Right kidney (tissue), 1 donor: ENCODE measurements around the gene CTNNBL1.

Experiments
- DNase-seq: peaks from one replicate; pipeline ENCODE4 v3.0.0-alpha.2; 2016

Gene CTNNBL1

GRCh38 chr20:37901654-37902503, 208.0 kb downstream of the CTNNBL1 start:
- DNase-seq = peak; percentile 59

DNA sequence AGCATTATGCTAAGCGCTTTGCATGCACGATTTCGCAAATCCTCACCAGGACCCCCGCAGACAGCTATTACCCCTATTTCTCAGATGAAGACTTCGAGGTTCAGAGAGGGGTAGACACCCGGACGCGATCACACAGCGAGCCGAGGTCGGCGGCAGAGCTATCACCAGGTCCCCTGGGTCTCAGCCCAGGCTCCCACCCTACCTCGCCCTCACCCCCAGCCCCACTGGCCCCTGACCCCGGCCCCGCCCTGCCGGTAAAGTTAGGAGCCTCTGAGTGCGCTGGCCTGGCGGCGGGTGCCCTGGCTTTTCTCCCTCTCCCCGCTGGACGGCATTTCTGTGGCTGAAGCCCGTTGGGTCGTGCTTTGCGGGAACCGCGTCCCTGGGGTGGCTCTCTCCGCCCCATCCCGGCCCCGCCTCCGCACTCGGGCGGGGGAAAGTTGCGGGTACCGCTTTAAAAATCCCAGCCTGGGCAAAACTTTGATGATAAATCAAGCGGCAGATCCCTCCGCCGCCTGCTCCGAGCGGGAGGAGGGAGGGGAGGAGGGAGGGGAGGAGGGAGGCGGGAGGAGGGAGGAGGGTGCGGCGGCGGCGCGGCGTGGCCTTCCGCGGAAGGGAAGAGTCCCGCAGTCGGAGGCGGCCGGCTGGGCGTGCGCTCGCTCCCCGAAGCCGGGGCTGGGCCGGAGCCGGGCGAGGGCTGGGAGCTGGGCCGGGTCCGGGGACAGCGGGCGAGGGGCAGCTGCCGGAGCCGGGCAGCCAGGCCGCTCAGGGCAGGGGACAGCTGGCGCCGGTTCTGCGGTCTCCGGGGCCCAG, 208.9 kb downstream of the CTNNBL1 start, which contains the start of gene VSTM2L:
VSTM2L (plus strand) TSS at position 624 of the 810 bp plus-strand sequence. CDS start 224 bp downstream, outside the sequence.
- DNase-seq = no peak

- no peak for DNase-seq
These were observed 209.6 kb downstream of the CTNNBL1 start for GRCh38 chr20:37903317-37904007.

DNA sequence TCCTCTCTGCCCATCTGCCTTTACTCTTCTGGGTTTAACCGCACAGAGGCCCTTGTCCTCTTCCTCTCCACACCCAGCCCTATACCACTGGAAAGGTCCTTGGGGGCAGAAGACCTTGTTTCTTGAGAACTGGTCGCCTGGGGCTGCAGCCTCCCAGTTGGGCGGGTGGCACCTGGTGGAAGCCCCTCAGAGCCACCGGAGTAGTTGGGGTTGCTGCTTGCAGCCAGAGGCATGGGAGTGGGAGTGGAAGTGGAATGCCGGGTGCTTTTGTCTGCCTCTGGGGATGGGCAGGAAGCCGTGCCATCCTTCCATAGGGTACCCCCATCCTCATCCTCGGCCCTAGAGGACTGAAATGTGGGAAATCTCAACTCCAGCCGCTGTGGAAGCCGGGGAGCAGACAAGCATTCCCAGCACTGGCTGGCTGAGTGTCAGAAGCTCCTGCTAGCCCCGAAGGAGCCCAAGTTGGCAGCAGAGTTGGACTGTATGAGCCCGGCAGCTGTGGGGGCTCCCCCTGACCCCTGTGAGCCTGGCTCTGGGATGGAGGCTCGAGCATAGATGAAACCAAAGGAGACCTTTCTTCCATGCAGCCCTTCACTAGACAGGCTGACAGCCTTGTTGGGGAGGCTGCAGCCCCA, 210.3 kb downstream of the CTNNBL1 start:
- no peak for DNase-seq

DNA sequence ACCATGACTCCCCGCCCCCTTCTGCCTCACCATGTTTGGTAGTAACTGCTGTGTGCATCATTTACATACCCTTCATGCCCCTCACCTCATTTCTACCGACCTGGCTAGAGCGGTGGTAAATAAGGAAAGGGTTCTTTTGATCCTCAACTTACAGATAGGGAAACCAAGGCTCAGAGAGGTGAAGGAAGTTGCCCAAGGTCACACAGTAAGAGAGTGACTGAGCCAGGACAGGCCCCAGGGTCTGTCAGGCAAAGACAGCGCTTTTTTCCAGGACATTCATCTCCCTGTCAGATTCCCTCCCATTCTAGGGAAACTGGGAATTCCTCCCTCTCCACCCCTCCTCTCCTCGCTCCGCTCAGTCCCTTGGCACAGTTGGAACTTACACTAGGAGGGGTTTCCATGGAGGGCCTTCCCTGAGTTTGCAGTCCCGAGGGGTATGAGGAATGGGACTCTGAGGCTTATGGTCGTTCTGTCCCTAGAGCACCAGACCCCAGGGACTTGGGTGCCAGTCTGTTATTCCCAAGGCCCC, 211.1 kb downstream of the CTNNBL1 start:
- no peak for DNase-seq

GRCh38 chr20:37905671-37906613, 212.1 kb downstream of the CTNNBL1 start:
- no peak for DNase-seq

DNA sequence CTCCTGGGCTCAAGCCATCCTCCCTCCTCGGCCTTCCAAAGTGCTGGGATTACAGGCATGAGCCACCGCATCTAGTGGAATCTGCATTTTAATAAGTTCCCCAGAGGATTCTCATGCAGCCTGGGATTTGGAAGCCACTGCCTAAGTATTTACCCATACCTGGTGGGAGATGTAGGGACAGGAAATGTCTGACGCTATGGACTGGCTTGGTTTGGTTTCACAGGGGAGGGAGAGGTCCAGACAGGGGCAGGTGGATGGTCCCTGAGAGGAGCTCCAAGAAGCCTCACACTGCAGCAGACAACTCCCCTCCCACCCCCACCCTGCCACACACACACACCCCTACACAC, 213.5 kb downstream of the CTNNBL1 start:
- DNase-seq = no peak

GRCh38 chr20:37907677-37908401, 214.0 kb downstream of the CTNNBL1 start:
- no peak for DNase-seq

- DNase-seq = no peak
These were observed 217.4 kb downstream of the CTNNBL1 start for GRCh38 chr20:37911261-37911660.

- no peak for DNase-seq
These were observed 218.0 kb downstream of the CTNNBL1 start for GRCh38 chr20:37911838-37912281.

GRCh38 chr20:37912874-37913273, 219.0 kb downstream of the CTNNBL1 start:
- DNase-seq = no peak

DNA sequence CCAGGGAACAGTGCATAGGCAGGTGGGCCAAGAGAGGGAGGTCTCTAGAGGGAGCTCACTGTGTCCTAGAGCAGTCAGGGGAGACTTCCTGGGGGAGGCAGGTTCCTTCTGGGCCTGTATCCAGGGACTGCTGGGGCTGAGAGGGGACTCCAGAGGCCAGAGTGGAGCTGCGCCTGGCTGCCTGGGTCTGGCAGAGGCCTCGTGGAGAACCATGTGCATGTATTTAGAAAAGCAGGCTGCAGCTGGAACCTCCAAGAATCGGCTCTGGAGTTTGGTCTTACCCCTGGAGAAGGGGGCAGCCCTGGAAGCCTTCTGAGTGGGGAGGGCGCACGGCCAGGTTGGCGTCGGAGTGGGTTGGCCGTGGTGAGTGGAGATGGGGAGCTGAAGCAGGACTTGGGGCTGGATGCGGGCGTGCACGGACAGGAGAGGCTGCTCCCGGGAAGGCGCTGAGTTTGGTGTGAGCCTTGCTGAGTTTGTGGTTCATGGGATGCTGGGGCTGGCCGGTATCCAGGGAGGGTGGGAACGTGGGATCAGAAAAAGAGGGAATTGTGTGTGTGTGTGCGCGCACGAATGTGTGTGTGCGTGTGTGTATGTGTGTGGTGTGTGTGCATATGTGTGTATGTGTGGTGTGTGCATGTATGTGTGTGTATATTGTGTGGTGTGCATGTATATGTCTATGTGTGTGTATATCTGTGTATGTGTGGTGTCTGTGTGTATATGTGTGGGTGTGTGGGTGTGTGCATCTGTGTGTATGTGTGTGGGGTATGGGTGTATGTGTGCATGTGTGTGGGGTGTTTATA, 219.9 kb downstream of the CTNNBL1 start:
- no peak for DNase-seq

DNA sequence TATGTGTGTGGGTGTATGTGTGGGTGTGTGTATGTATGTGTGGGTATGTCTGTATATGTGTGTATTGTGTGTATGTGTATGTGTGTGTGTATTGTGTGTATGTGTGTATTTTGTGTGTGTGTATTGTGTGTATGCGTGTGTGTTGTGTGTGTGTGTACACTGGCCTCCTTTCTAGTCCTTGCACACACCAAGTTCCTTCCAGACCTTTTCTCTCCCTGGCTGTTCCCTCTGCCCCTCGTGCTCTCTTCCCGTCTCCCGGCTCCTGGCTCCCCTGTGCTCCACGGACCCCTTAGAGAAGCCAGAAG, 220.5 kb downstream of the CTNNBL1 start:
- DNase-seq = no peak

GRCh38 chr20:37914672-37915433, 221.0 kb downstream of the CTNNBL1 start:
- DNase-seq = peak; percentile 72

DNA sequence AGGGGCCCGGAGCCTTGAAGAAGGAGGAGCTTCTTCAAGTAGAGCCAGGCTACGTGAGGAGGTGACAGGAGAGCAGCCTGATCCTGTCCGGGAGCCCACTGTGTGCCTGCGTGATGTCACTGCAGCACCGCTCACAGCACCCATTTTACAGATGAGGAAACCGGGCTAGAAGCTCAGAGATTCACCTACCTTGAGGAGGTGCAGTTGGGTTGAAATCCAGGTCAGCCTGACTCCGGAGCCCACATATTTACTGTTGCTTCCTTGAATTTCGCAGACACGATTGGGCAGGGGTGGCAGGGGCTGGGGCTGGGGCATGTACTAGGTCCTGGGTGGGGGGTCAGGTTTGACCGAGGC, 221.6 kb downstream of the CTNNBL1 start:
- no peak for DNase-seq

- DNase-seq = peak; percentile 32
These were observed 222.2 kb downstream of the CTNNBL1 start for GRCh38 chr20:37915800-37916570.

DNA sequence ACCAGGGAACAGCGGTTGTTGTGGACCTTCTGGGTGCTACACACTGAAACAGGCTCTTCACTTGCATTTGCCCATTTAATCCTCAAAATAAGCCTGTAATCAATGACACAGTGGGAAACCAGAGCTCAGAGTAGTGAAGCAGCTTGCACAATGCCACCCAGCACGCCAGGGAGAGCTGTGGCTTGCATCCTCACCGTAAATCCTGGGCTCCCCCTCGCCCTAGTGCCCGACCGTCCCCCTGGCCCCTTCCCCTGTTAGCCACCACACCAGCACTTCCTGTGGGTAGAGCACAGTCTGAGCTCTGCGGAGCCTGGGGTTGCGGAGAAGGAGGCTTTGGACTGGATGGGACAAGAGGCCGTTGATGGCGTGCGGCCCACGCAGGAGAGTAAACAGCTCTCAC, 223.6 kb downstream of the CTNNBL1 start:
- no peak for DNase-seq

DNA sequence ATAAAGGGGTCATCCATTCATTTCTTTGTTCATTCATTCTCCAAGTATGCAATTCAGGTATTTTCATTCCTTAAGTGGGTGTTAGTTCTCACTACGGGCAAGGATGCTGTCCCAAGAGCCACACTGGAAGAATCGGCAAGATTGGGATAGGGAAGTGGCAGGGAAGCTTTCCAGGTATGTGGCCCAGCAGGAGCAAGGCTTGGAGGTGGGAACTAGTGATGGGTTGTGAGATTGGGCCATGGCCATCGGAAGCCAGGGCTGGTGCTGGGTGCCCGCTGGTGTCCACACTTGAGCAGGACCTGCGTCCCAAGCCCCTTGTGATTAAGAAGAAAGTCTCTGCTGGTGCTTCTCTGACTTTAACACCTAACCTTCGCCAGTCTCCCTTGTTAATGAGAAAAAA, 224.2 kb downstream of the CTNNBL1 start:
- DNase-seq = no peak
